Stomach (tissue), 9 donors: ENCODE measurements around the gene ARL6IP5. TPM values are rescaled to one million over a fixed set of nuclear protein-coding genes. Genes with fewer than 3 reads are reported as not detected.

Source experiments
- DNase-seq, 2 donors: peaks; one replicate each; pipeline versions ENCODE4 v3.0.0 to v3.0.0-alpha.2; 2013 to 2019
- H3K27ac ChIP-seq, 5 donors: fragments of 200-600 bp in 4 of 5; sonication (generic) in 4 of 5; one replicate each; pipeline ENCODE4 v1.5.1; 2013 to 2019; ENCODE audit warnings: mild to moderate bottlenecking in 1 of 5, moderate library complexity in 1 of 5
- H3K27me3 ChIP-seq, 3 donors: fragments of 200-600 bp; sonication (generic); one replicate each; pipeline ENCODE4 v1.5.1; 2017 to 2019; ENCODE audit warnings: mixed run types in 1 of 3
- H3K36me3 ChIP-seq, 4 donors: fragments of 200-600 bp; sonication (generic); 1 replicate in 3 of 4; 2 replicates in 1 of 4; pipeline ENCODE4 v1.5.1; 2016 to 2019
- H3K4me1 ChIP-seq, 4 donors: fragments of 200-600 bp; sonication (generic); one replicate each; pipeline ENCODE4 v1.5.1; 2016 to 2019
- H3K4me3 ChIP-seq, 4 donors: fragments of 200-600 bp; sonication (generic) in 3 of 4; one replicate each; pipeline ENCODE4 v1.5.1; 2016 to 2019; ENCODE audit warnings: mild to moderate bottlenecking in 1 of 4
- H3K9me3 ChIP-seq, 4 donors: fragments of 200-600 bp; sonication (generic); one replicate each; pipeline ENCODE4 v1.5.1; 2016 to 2019
- CTCF ChIP-seq, 7 experiments: fragments of 450-650 bp in 4 of 7; fragments of 200-600 bp in 3 of 7; sonication (generic) in 3 of 7; IDR thresholded peaks; one replicate each; pipeline ENCODE4 v1.5.1; 2016 to 2019; ENCODE audit warnings: antibody characterized with exemption in 7 of 7, control low read depth in 2 of 7, mild to moderate bottlenecking in 1 of 7
- EP300 ChIP-seq: sonication (generic); formaldehyde crosslinking; IDR thresholded peaks from one replicate; pipeline ENCODE4 v1.6.1; 2017; ENCODE audit warnings: antibody characterized with exemption
- POLR2A ChIP-seq, 4 donors: fragments of 450-650 bp; IDR thresholded peaks; one replicate each; pipeline ENCODE4 v1.6.1; 2016; ENCODE audit warnings: antibody characterized with exemption in 4 of 4, control low read depth in 2 of 4, mild to moderate bottlenecking in 1 of 4, moderate library complexity in 1 of 4
- POLR2AphosphoS5 ChIP-seq, 3 donors: sonication (generic); formaldehyde crosslinking; IDR thresholded peaks; one replicate each; pipeline ENCODE4 v1.6.1; 2016; ENCODE audit warnings: antibody characterized with exemption in 3 of 3
- WGBS, 5 donors: extraction: QIAGEN DNeasy Blood & Tissue Kit in 3 of 5; methylation state at CpG; one replicate each; pipeline versions ENCODE4 v1.1.5 to v1.1.7; 2013 to 2018; 5-methylcytosine and 5-hydroxymethylcytosine counted together
- intact Hi-C: fragments of 100-400 bp; cut with DNase I; formaldehyde crosslinking; loops from one replicate; pipeline ENCODE4 v1.15.1; 2023; ENCODE audit warnings: low total_unique reads
- polyA plus RNA-seq, 3 donors: library from polyadenylated mRNA; stranded (reverse); fragments of 200-250 nt; gene quantifications; one replicate each; pipeline ENCODE4 v1.2.3, GENCODE V29; 2013
- total RNA-seq, 5 donors: library from RNA; depleted of rRNA; stranded (reverse); fragments of >200 nt; gene quantifications; one replicate each; pipeline versions ENCODE4 v1.1.0 to v1.2.3, GENCODE V29; 2014 to 2016
- donor health status: healthy with polysubstance abuse.
- donor health status: Bipolar disorder and iron deficiency.
- donor health status: healthy.

Gene ARL6IP5
- total and polyA plus RNA-seq, 8 donors, result 13.4 to 74.2 (median 49.1) TPM

GRCh38 chr3:69072928-69073327 is 11.8 kb upstream of the ARL6IP5 start:
- no peak for DNase-seq
- Histone ChIP-seq H3K36me3 (peaks cover 6 to 77% (median 46%) of the 10 kb centered on the region in 4 donors), H3K9me3 (no peaks in the 10 kb centered on the region), H3K27me3 (no peaks in the 10 kb centered on the region), H3K4me1 (peaks cover 0 to 11% (median 5%) of the 10 kb centered on the region in 4 donors), H3K4me3 (no peak overlapping the region), H3K27ac (no peak overlapping the region)
- WGBS, 5 donors, result 92 to 97% (median 95%) methylated on average over 3 of the region's 3 CpGs
- TF ChIP-seq POLR2A (IDR thresholded peaks at IDR 0.05), result no peak
- no peak for TF ChIP-seq EP300
- TF ChIP-seq CTCF (IDR thresholded peaks at IDR 0.05), result no peak
- TF ChIP-seq POLR2AphosphoS5 (IDR thresholded peaks at IDR 0.05), result no peak
- intact Hi-C loops, result no loop called here

GRCh38 chr3:69079269-69080159 is 5.2 kb upstream of the ARL6IP5 start:
- no peak for TF ChIP-seq CTCF (IDR thresholded peaks at IDR 0.05)
- TF ChIP-seq POLR2A (IDR thresholded peaks at IDR 0.05), result no peak
- TF ChIP-seq POLR2AphosphoS5 (IDR thresholded peaks at IDR 0.05), result no peak
- TF ChIP-seq EP300, result no peak
- DNase-seq, result peak in 1 of 2 donors; percentile 58
- Histone ChIP-seq H3K4me1 (peaks cover 39 to 70% (median 58%) of the 10 kb centered on the region in 4 donors), H3K27ac (peak overlapping the region; percentile 46 to 96 (median 89)), H3K27me3 (no peaks in the 10 kb centered on the region), H3K9me3 (no peaks in the 10 kb centered on the region), H3K4me3 (peak overlapping the region; percentile 75 to 98 (median 88)), H3K36me3 (peaks cover 0 to 19% (median 12%) of the 10 kb centered on the region in 4 donors)
- intact Hi-C loops, result no loop called here
- WGBS, 5 donors, result 1 to 9% (median 1%) methylated on average over 6 to 29 of the region's 29 CpGs

- H3K27ac ChIP-seq, result peak within 1 kb of the TSS; percentile 46 to 97 (median 91)
- H3K36me3 ChIP-seq, result peaks cover 0 to 11% (median 7%) of the 10 kb centered on the region in 4 donors
- H3K9me3 ChIP-seq, result no peaks in the 10 kb centered on the region
- H3K27me3 ChIP-seq, result no peaks in the 10 kb centered on the region
- peak; percentile 92 to 97 for DNase-seq
- peaks cover 39 to 72% (median 61%) of the 10 kb centered on the region in 4 donors for H3K4me1 ChIP-seq
- TF ChIP-seq POLR2AphosphoS5 (IDR thresholded peaks at IDR 0.05) (peak; percentile 77 to 88 (median 86)), CTCF (IDR thresholded peaks at IDR 0.05) (no peak), POLR2A (IDR thresholded peaks at IDR 0.05) (no peak)
- H3K4me3 ChIP-seq, result peak within 1 kb of the TSS; percentile 75 to 98 (median 88)
- 1 to 2% (median 2%) methylated on average over 33 to 37 of the region's 37 CpGs for WGBS, 5 donors
- intact Hi-C loops, result no loop called here
Measured at GRCh38 chr3:69080233-69080920, 4.4 kb upstream of the ARL6IP5 start, which contains the start of gene UBA3. Gene UBA3, minus strand, starts transcription at chr3:69080365. Its CDS starts 12 bp downstream, at chr3:69080353.

GRCh38 chr3:69081583-69082262 is 3.0 kb upstream of the ARL6IP5 start:
- intact Hi-C loops, result no loop called here
- no peaks in the 10 kb centered on the region for H3K9me3 ChIP-seq
- no peaks in the 10 kb centered on the region for H3K36me3 ChIP-seq
- DNase-seq, result no peak
- H3K27me3 ChIP-seq, result no peaks in the 10 kb centered on the region
- peaks cover 40 to 79% (median 67%) of the 10 kb centered on the region in 4 donors for H3K4me1 ChIP-seq
- TF ChIP-seq POLR2A (IDR thresholded peaks at IDR 0.05), result no peak
- TF ChIP-seq EP300, result no peak
- TF ChIP-seq CTCF (IDR thresholded peaks at IDR 0.05), result no peak
- TF ChIP-seq POLR2AphosphoS5 (IDR thresholded peaks at IDR 0.05), result no peak
- 50 to 66% (median 53%) methylated on average over 5 of the region's 5 CpGs for WGBS, 5 donors
- no peak overlapping the region for H3K4me3 ChIP-seq
- H3K27ac ChIP-seq, result peak overlapping the region in 3 of 5 donors; percentile 0 to 97 (median 96)
